Caco-2 (cell line): ENCODE measurements around the gene SREK1. TPM values are rescaled to one million over a fixed set of nuclear protein-coding genes. Genes with fewer than 3 reads are reported as not detected.

Experiments
- BruUV-seq: library from RNA; stranded (reverse); fragments of 400-500 nt; replicated peaks from 2 replicates; lab custom pipeline; 2021; lab: Mats Ljungman, UMichigan
- CTCF ChIA-PET: fragments of 300-600 bp; sonication (Branson Sonifier 250); formaldehyde crosslinking; loops from one replicate; lab custom pipeline; 2022; ENCODE audit warnings: antibody characterized with exemption; lab: Charles Lee
- POLR2A ChIA-PET: fragments of 300-600 bp; sonication (Branson Sonifier 250); formaldehyde crosslinking; loops from one replicate; lab custom pipeline; 2022; ENCODE audit warnings: antibody characterized with exemption; lab: Charles Lee
- DNase-seq, 2 experiments: peaks; one replicate each; pipeline versions ENCODE4 v3.0.0 to v3.0.0-alpha.2; 2020 to 2022
- H3K27me3 ChIP-seq: replicated peaks from 2 replicates; pipeline ENCODE4 v1.6.0; 2011; ENCODE audit warnings: low read length; ENCODE audit not compliant: control insufficient read depth, insufficient read depth
- H3K36me3 ChIP-seq: 2 replicates; pipeline ENCODE4 v1.5.1; 2011; ENCODE audit warnings: low read length; ENCODE audit not compliant: control insufficient read depth, insufficient read depth
- H3K4me1 ChIP-seq: fragments of 250-450 bp; sonication (Bioruptor Pico); 2 replicates; pipeline ENCODE4 v1.5.1; 2020; ENCODE audit warnings: mild to moderate bottlenecking
- H3K4me3 ChIP-seq: 2 replicates; pipeline ENCODE4 v1.5.1; 2011; ENCODE audit warnings: low read depth, mild to moderate bottlenecking, control low read depth, low read length
- H3K9me3 ChIP-seq: fragments of 250-450 bp; sonication (Bioruptor Pico); 2 replicates; pipeline ENCODE4 v1.5.1; 2020; ENCODE audit warnings: mild to moderate bottlenecking, moderate library complexity
- H3K27ac Mint-ChIP-seq: one replicate; pipeline ENCODE4 v1.8.0; 2022; ENCODE audit warnings: mixed read lengths; ENCODE audit not compliant: unreplicated experiment
- H3K27me3 Mint-ChIP-seq: one replicate; pipeline ENCODE4 v1.8.0; 2022; ENCODE audit warnings: mixed read lengths; ENCODE audit not compliant: insufficient read depth, unreplicated experiment
- H3K36me3 Mint-ChIP-seq: one replicate; pipeline ENCODE4 v1.8.0; 2022; ENCODE audit warnings: mild to moderate bottlenecking, mixed read lengths; ENCODE audit not compliant: insufficient read depth, unreplicated experiment
- H3K4me1 Mint-ChIP-seq: one replicate; pipeline ENCODE4 v1.8.0; 2022; ENCODE audit warnings: low read depth, mixed read lengths; ENCODE audit not compliant: unreplicated experiment
- H3K4me3 Mint-ChIP-seq: one replicate; pipeline ENCODE4 v1.8.0; 2022; ENCODE audit warnings: mild to moderate bottlenecking, moderate library complexity, mixed read lengths; ENCODE audit not compliant: unreplicated experiment
- H3K9me3 Mint-ChIP-seq: one replicate; pipeline ENCODE4 v1.8.0; 2022; ENCODE audit warnings: mixed read lengths; ENCODE audit not compliant: unreplicated experiment
- intact Hi-C: fragments of 100-400 bp; cut with micrococcal nuclease; formaldehyde crosslinking; loops from one replicate; pipeline ENCODE4 v1.10.0; 2022; ENCODE audit not compliant: unreplicated experiment
- total RNA-seq: library from RNA; stranded (reverse); gene quantifications from 2 replicates; pipeline ENCODE4 v1.2.3, GENCODE V29; 2022
- TF ChIP-seq, protein P1 (sequence below), 2 experiments: fragments of 200-600 bp in 1 of 2; IDR thresholded peaks; 1 replicate in 1 of 2; 2 replicates in 1 of 2; pipeline versions ENCODE4 v1.5.1 to v1.8.0; 2011 to 2022; ENCODE audit warnings: antibody characterized with exemption in 1 of 2, control low read depth in 1 of 2, inconsistent platforms in 1 of 2, low read depth in 1 of 2, low read length in 1 of 2, mild to moderate bottlenecking in 1 of 2, moderate library complexity in 1 of 2; ENCODE audit not compliant: insufficient read depth in 1 of 2, severe bottlenecking in 1 of 2, unreplicated experiment in 1 of 2

The SREK1 gene
- total RNA-seq, 1 experiment from 2014 or later = 81.4 TPM

- Histone ChIP-seq H3K9me3 (no peaks in the 10 kb centered on the region), H3K4me3 (no peak overlapping the region), H3K4me1 (no peaks in the 10 kb centered on the region), H3K36me3 (no peaks in the 10 kb centered on the region; the same call in 1 of the 2 replicates), H3K27me3 (no peaks in the 10 kb centered on the region)
- TF ChIP-seq, protein P1, sequence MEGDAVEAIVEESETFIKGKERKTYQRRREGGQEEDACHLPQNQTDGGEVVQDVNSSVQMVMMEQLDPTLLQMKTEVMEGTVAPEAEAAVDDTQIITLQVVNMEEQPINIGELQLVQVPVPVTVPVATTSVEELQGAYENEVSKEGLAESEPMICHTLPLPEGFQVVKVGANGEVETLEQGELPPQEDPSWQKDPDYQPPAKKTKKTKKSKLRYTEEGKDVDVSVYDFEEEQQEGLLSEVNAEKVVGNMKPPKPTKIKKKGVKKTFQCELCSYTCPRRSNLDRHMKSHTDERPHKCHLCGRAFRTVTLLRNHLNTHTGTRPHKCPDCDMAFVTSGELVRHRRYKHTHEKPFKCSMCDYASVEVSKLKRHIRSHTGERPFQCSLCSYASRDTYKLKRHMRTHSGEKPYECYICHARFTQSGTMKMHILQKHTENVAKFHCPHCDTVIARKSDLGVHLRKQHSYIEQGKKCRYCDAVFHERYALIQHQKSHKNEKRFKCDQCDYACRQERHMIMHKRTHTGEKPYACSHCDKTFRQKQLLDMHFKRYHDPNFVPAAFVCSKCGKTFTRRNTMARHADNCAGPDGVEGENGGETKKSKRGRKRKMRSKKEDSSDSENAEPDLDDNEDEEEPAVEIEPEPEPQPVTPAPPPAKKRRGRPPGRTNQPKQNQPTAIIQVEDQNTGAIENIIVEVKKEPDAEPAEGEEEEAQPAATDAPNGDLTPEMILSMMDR (IDR thresholded peaks at IDR 0.05; ENCODE audit: insufficient read depth in 1 of 2, low read depth in 1 of 2, low read length in 1 of 2, severe bottlenecking in 1 of 2, unreplicated experiment in 1 of 2) = no peak
- H3K4me3 Mint-ChIP-seq = no peak overlapping the region
- H3K9me3 Mint-ChIP-seq = no peaks in the 10 kb centered on the region
- intact Hi-C loops = no loop called here
- ChIA-PET CTCF (no interaction called here), POLR2A (no interaction called here)
- no peak overlapping the region for H3K27ac Mint-ChIP-seq
- peaks cover 56% of the 10 kb centered on the region for H3K36me3 Mint-ChIP-seq
- H3K27me3 Mint-ChIP-seq = no peaks in the 10 kb centered on the region
- no TSS peak for BruUV-seq
- DNase-seq = no peak
- peaks cover 7% of the 10 kb centered on the region for H3K4me1 Mint-ChIP-seq
Measured at GRCh38 chr5:66169534-66169933, 25.4 kb downstream of the SREK1 start.

DNA sequence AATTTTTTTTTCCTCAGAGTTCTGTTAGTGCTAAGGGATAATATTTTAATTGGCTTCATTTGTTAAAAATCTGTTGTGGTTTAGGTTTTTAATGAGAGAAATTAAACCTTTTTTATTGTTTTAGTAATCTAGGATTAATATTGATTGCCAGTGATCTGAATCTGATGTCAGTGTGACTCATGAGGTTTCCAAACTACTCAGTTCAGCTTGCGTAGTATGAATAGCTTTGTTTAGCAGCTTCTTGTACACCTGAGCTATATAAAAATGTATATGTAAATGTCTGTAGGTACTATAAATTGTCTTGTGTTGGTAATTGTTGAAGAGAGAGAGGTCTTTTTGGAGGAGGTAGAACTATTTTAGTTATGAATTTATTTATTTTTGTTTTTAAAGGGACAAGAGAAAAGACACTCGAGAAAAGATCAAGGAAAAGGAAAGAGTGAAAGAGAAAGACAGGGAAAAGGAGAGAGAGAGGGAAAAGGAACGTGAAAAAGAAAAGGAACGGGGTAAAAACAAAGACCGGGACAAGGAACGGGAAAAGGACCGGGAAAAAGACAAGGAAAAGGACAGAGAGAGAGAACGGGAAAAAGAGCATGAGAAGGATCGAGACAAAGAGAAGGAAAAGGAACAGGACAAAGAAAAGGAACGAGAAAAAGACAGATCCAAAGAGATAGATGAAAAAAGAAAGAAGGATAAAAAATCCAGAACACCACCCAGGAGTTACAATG, 26.3 kb downstream of the SREK1 start:
- TF ChIP-seq, protein P1 (IDR thresholded peaks at IDR 0.05; ENCODE audit: insufficient read depth in 1 of 2, low read depth in 1 of 2, low read length in 1 of 2, severe bottlenecking in 1 of 2, unreplicated experiment in 1 of 2) = no peak
- H3K36me3 ChIP-seq = no peaks in the 10 kb centered on the region; the same call in 1 of the 2 replicates
- Mint-ChIP-seq H3K9me3 (no peaks in the 10 kb centered on the region), H3K4me1 (peaks cover 7% of the 10 kb centered on the region), H3K4me3 (no peak overlapping the region), H3K36me3 (peaks cover 56% of the 10 kb centered on the region), H3K27me3 (no peaks in the 10 kb centered on the region), H3K27ac (no peak overlapping the region)
- no peaks in the 10 kb centered on the region for H3K9me3 ChIP-seq
- H3K27me3 ChIP-seq = no peaks in the 10 kb centered on the region
- ChIA-PET POLR2A (no interaction called here), CTCF (no interaction called here)
- TSS peak; percentile 24 for BruUV-seq
- DNase-seq = no peak
- intact Hi-C loops = loop anchor here (5.0 kb wide), 2 partner anchors 52 to 587 kb away; no protein-coding TSS in a partner anchor
- no peaks in the 10 kb centered on the region for H3K4me1 ChIP-seq
- H3K4me3 ChIP-seq = no peak overlapping the region

DNA sequence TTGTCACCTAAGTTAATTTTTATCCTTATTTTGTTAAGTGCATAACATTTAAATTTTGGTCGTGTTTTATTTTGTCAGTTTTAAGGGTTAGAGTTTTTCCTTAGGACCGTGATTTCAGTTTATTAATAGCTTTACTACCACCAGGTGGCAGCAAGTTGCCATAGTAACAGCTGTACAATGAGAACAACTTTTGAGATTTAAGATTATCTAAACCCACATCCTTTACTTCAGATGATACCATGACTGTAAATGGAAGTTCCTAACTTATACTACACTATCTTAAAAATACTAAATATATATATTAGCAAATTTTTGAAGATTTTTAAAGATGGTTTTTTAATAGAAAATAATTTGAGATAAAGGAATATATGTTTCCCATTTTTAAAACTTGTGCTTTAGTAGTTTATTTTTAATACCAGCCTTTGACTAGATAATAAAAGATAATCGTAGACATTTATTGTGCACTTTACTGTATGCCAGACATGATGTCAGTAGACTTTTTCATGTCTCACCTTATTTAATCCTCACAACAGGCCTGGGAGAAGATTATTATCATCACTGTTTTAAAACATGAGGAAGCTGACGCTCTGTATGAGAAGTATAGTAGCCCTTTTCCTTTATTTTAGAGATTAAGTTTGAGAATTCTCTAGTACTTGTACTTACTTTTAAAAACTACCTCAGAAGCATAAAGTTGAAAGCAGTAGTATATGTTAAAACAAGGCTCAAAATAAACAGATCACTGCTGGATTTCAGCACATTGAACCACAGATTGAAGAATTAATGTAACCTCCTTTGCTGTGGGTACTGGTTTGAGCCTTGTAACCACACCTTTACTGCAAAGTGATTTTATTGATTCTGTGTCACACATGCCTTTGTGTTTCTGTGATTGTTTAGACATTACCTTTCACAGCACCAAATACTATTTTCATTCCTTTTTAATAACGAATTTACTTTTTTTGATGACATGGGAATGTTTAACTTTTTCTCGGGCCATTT, 27.5 kb downstream of the SREK1 start:
- CTCF ChIA-PET = interaction anchor here (0.5 to 0.6 kb wide), 2 partner anchors 12 to 435 kb away, joined by 3 to 4 read pairs; no protein-coding TSS in a partner anchor

More for the DNA sequence above, 27.5 kb downstream of the SREK1 start:
- Mint-ChIP-seq H3K27ac (no peak overlapping the region), H3K36me3 (peaks cover 59% of the 10 kb centered on the region), H3K4me1 (peaks cover 7% of the 10 kb centered on the region), H3K9me3 (no peaks in the 10 kb centered on the region), H3K27me3 (no peaks in the 10 kb centered on the region), H3K4me3 (no peak overlapping the region)
- Histone ChIP-seq H3K36me3 (no peaks in the 10 kb centered on the region; the same call in 1 of the 2 replicates), H3K9me3 (no peaks in the 10 kb centered on the region), H3K27me3 (no peaks in the 10 kb centered on the region), H3K4me1 (no peaks in the 10 kb centered on the region), H3K4me3 (no peak overlapping the region)
- peak in 1 of 2 experiments; percentile 48 for DNase-seq
- POLR2A ChIA-PET = interaction anchor here (0.6 to 0.7 kb wide), 2 partner anchors 33 to 246 kb away, joined by 3 to 11 read pairs; partner anchors contain the start of gene ERBIN
- BruUV-seq = no TSS peak
- TF ChIP-seq, protein P1 (IDR thresholded peaks at IDR 0.05; ENCODE audit: insufficient read depth in 1 of 2, low read depth in 1 of 2, low read length in 1 of 2, severe bottlenecking in 1 of 2, unreplicated experiment in 1 of 2) = peak; percentile 54 to 56
- intact Hi-C loops = loop anchor here (1.0 to 5.0 kb wide), 3 partner anchors 38 to 586 kb away; no protein-coding TSS in a partner anchor
